ENCODE results near the gene TRPC5OS.
A peak's percentile ranks its signal among the peaks of the same experiment; 100 is the strongest.

TRPC5OS gene
- 0 reads per million in 2 donors for total RNA-seq

- DNase-seq: no peak
Observed at GRCh38 chrX:111875881-111876280, at the start of gene TRPC5OS. Gene TRPC5OS (plus strand): TSS chrX:111876181. CDS start chrX:111901850, 25,669 bp downstream.

- no peak for DNase-seq
Observed at GRCh38 chrX:111829345-111829744, 46.6 kb upstream of the TRPC5OS start.

- DNase-seq: no peak
Observed at GRCh38 chrX:111830571-111830970, 45.4 kb upstream of the TRPC5OS start.

- DNase-seq: no peak
Observed at GRCh38 chrX:111831343-111831742, 44.6 kb upstream of the TRPC5OS start.

GRCh38 chrX:111837197-111837596, 38.8 kb upstream of the TRPC5OS start:
- DNase-seq: no peak

GRCh38 chrX:111847491-111848133, 28.4 kb upstream of the TRPC5OS start:
- DNase-seq: no peak

GRCh38 chrX:111848541-111848940, 27.4 kb upstream of the TRPC5OS start:
- no peak for DNase-seq

- no peak for DNase-seq
Observed at GRCh38 chrX:111850975-111851374, 25.0 kb upstream of the TRPC5OS start.

- no peak for DNase-seq
Observed at GRCh38 chrX:111854556-111855490, 21.2 kb upstream of the TRPC5OS start.

GRCh38 chrX:111857534-111858060, 18.4 kb upstream of the TRPC5OS start:
- DNase-seq: no peak

GRCh38 chrX:111861605-111862004, 14.4 kb upstream of the TRPC5OS start:
- no peak for DNase-seq

GRCh38 chrX:111867236-111867635, 8.7 kb upstream of the TRPC5OS start:
- DNase-seq: no peak

- peak in 1 of 5 experiments; percentile 2 for DNase-seq
Observed at GRCh38 chrX:111868726-111869638, 7.0 kb upstream of the TRPC5OS start.

GRCh38 chrX:111869639-111870034, 6.3 kb upstream of the TRPC5OS start:
- DNase-seq: peak in 1 of 5 experiments; percentile 36

GRCh38 chrX:111874241-111874640, 1.7 kb upstream of the TRPC5OS start:
- DNase-seq: no peak

GRCh38 chrX:111876646-111877045, 665 bp downstream of the TRPC5OS start:
- no peak for DNase-seq

GRCh38 chrX:111877681-111878080, 1.7 kb downstream of the TRPC5OS start:
- no peak for DNase-seq

GRCh38 chrX:111880735-111881134, 4.8 kb downstream of the TRPC5OS start:
- no peak for DNase-seq

GRCh38 chrX:111881715-111882114, 5.7 kb downstream of the TRPC5OS start:
- peak in 1 of 5 experiments; percentile 5 for DNase-seq

GRCh38 chrX:111886678-111887077, 10.7 kb downstream of the TRPC5OS start:
- no peak for DNase-seq

- no peak for DNase-seq
Observed at GRCh38 chrX:111888600-111888999, 12.6 kb downstream of the TRPC5OS start.

- DNase-seq: no peak
Observed at GRCh38 chrX:111892375-111892774, 16.4 kb downstream of the TRPC5OS start.

All from T-helper 2 cell (primary cell).